NOMO-1 treated with dmso at 0.1 percent for 144 hours (cell line): ENCODE measurements around the gene NLK.
"Not testable (repeated sequence)": the region's sequence is repeated elsewhere in the genome, so short reads cannot be mapped to it uniquely, and the experiment has no call there.

ENCODE experiments used
- DNase-seq: peaks from one replicate; lab custom pipeline; 2025; ENCODE audit not compliant: unreplicated experiment; lab: John Stamatoyannopoulos, UW

The NLK gene

GRCh38 chr17:28071891-28072606 is 29.6 kb downstream of the NLK start:
- DNase-seq, result no peak

DNA sequence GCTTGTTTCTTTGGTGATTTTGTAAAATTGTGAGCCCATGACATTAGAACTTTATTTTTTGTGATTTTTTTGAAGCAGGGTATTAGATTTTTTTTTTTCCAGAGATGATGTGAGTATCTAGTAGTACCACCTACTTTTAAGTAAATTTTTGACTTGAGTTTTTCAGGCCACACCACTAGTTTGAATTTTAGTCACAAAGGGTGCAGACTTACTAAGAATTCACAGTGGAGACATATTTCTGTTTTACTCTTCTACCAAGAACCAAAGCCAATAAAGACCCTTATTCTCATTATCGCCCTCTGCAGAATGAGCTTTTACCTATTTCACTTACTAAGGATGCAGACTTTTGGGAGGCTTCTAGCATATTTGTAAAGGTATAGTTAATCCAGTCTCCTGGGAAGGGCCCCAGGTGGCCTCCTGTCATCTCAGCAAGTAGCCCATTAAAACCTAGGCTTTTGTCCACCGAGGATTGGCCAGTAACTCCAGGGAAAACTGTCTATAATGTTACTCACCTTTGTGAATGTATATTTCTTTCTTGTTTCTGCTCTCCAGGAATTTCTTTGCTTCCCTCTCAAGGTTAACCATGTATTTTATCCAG is 30.6 kb downstream of the NLK start:
- DNase-seq, result no peak

- DNase-seq, result no peak
Measured at GRCh38 chr17:28074010-28074409, 31.5 kb downstream of the NLK start.

GRCh38 chr17:28076144-28076543 is 33.7 kb downstream of the NLK start:
- DNase-seq, result no peak

DNA sequence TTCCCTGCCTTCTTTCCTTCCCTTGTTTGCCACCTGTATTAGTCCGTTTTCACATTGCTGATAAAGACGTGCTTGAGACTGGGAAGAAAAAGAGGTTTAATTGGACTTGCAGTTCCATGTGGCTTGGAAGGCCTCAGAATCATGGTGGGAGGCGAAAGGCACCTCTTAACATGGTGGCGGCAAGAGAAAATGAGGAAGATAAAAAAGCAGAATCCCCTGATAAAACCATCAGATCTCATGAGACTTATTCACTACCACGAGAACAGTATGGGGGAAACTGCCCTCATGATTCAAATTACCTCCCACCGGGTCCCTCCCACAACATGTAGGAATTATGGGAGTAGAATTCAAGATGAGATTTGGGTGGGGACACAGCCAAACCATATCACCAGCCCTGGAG is 34.7 kb downstream of the NLK start:
- not testable (repeated sequence) for DNase-seq

DNA sequence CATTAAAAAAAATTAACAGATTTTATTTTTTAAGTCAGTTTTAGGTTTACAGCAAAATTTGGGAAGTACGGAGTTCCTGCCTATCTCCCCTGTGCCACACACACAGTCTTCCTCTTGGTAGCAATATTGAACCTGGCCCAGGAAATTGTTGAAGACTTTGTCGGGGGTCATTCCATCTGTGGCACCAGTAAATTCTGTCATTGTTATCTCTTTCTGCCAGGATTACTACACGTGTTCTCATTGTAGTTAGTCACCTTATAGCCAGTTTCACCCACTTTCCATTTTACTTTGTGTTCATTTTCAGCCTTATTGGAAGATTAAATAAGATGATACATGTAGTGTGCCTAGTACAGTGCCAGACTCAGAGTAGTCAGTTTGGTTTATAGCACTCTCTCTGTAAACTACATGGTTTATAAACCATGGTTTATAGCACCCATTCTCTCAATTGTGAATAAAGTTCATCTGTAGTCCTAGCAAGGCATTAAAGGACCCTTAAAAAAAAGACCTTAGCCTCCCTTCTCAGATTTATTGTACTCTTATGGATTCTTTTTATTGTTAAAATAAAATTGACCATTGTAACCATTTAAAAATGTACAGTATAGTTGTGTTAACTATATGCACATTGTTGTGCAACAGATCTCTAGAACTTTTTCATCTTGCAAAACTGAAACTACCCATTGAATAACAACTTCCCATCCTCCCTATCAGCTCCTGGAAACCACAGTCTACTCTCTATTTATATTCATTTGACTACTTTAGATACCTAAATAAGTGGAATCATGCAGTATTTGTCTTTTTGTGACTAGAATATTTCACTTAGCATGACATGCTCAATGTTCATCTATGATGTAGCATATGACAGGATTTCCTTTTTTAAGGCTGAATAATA is 36.1 kb downstream of the NLK start:
- peak; percentile 17 for DNase-seq

DNA sequence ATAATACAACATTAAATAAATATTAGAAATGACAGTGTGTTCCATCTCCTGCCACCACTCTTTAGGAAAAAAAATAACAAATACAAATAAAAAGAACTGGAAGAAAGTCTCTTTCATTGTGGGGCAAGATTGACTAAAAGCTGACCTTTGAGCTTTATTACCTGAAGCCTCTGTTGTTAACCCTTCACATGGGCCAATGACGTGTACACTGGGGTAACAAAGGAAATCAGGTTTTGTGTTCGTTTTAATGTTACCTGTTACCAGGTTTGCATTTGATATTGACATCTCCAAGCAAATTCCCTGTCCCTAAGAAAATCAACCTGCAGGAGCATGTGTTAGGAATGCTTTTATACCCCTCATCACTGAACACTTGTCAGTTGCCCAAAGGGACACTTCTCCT is 39.0 kb downstream of the NLK start:
- DNase-seq, result no peak

GRCh38 chr17:28085766-28086165 is 43.3 kb downstream of the NLK start:
- no peak for DNase-seq

DNA sequence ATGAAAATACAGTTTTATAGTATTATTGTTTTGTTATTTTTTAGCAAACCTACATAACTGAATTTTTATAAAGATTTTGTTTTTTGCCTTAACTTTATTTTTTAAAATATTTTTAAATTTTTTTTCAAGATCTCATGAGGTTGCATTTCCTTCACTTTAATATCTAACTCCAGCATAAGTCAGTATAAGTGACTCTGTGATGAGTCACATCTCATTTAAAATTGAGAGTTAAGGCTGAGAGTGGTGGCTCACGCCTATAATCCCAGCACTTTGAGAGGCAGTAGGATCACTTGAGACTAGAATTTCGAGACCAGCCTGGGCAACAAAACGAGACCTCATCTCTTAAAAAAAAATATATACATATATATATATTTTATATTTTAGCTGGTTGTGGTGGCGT is 44.0 kb downstream of the NLK start:
- DNase-seq, result no peak

- DNase-seq, result no peak
Measured at GRCh38 chr17:28087743-28088142, 45.3 kb downstream of the NLK start.

DNA sequence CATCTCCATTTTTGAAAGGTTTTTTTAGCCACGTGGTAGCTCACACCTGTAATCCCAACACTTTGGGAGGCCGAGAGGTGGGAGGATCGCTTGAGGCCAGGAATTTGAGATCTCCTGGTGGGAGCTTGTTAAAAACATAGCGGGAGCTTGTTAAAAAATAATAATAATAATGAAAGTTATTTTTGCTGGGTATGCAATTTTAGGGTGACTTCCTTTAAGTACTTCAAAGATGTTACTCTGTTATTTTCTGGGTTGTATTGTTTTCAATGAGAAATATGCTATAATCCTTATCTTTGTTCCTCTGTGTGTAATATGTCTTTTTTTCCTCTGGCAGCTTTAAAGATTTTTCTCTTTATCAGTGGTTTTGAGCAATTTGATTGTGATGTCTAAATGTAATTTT is 48.1 kb downstream of the NLK start:
- no peak for DNase-seq

- DNase-seq, result no peak
Measured at GRCh38 chr17:28092088-28092487, 49.6 kb downstream of the NLK start.

DNA sequence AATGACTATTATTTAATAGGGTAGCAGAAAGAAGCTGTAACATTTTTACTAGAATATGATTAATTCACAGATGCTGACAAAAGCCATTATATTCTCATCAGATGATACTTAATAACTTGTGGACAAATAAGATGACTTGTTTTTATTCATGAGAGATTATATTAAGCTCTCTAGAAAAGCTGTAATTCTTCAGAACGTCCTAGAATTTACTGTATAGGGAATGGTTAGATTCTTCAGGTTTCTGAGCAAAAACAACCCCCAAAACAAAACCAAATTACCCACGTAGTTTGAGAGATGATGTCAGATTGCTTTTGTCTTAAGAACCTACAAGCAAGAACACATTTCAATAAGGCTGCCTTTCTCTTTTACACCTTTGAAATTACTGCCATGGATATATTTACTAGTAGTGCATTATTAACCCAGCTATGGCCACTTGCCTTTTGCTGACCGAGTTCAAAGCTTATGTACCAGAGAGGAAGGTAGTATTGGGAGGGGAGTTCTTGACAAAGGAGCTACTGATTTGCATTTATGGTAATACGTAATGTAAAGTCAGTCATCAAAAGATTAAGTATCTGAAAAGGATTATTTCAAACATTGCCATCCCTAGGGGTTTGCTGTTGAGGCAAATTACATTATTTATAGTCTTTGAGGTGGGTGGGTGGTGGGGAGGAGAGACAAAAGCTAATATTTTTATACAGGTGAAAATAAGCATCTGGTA is 51.7 kb downstream of the NLK start:
- no peak for DNase-seq

GRCh38 chr17:28096756-28097155 is 54.3 kb downstream of the NLK start:
- DNase-seq, result no peak

DNA sequence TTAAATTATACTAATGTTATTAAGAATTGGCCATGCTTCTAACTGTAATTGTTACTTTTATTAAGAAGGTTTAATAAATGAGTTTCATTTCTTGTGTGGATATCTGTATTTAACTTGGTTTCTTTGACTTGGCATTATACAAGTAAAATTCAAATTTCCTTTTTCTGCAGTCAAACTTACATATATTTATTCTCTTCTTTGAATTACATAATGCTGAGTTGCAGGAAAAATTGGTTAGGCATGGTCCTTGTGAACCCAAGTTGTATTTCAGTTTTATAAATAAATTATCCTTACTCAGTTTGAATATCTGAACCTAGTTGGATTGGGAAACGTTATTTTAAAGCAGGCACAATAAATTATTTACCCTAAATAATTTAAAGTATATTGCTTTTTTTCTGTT is 54.8 kb downstream of the NLK start:
- no peak for DNase-seq

DNA sequence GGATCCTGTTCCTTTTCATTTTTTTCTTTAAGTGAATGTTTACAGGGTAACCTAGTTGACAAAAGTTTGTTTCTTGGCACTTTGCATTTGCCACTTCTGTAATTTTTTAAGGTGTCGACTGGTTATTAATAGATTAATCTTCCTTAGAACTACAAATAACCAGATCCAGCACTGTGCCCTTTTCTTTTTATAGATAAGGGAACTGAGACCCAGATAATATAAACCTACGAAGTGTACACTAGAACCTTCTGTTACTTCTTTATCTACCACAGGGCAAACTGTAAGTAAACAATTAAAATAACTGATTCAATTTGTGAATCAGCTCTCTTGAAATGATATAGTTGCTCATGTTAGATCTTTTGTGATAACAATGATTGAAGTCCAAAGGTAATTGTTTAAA is 55.4 kb downstream of the NLK start:
- DNase-seq, result no peak

GRCh38 chr17:28098591-28098990 is 56.1 kb downstream of the NLK start:
- DNase-seq, result not testable (repeated sequence)

DNA sequence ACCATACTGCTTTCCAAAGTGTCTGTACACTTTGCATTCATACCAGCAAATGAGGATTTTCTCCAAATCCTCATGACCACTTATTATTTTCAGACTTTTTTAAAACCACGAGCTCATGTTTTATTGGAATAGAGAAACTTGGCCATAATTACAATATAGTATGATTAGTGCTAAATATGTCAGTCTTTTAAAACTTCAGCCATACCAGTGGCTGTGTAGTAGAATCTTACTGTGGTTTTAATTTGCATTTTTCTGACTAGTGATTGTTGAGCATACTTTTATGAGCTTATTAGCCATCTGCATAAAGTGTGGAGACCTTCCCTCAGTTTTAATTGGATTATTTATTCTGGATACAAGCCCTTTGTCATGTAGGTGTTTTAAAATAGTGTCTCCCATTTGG is 57.8 kb downstream of the NLK start:
- no peak for DNase-seq

DNA sequence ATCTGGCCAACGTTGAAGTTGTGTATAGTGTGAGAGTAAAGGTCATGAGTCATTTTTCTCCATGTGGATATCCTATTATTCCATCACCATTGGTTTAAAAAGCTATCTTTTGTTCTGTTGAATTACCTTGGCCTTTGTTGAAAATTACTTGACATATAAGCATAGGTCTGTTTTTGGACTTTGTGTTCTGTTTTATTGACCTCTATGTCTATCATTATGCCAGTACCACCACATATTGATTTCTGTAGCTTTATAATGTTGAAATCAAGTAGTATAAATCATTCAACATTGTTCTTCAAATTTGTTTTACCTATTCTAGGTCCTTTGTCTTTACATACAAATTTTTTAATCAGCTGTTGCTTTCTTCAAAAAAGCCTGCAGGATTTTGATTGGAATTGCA is 58.5 kb downstream of the NLK start:
- no peak for DNase-seq

- DNase-seq, result no peak
Measured at GRCh38 chr17:28101919-28102318, 59.4 kb downstream of the NLK start.

GRCh38 chr17:28105501-28105900 is 63.0 kb downstream of the NLK start:
- no peak for DNase-seq
